ENCODE results near the gene SDHA. TPM values are rescaled to one million over a fixed set of nuclear protein-coding genes. Genes with fewer than 3 reads are reported as not detected.
"Not testable (repeated sequence)": the region's sequence is repeated elsewhere in the genome, so short reads cannot be mapped to it uniquely, and the experiment has no call there.

Gene SDHA
- total RNA-seq, 1 experiment from 2014 or later: 134 TPM

DNA sequence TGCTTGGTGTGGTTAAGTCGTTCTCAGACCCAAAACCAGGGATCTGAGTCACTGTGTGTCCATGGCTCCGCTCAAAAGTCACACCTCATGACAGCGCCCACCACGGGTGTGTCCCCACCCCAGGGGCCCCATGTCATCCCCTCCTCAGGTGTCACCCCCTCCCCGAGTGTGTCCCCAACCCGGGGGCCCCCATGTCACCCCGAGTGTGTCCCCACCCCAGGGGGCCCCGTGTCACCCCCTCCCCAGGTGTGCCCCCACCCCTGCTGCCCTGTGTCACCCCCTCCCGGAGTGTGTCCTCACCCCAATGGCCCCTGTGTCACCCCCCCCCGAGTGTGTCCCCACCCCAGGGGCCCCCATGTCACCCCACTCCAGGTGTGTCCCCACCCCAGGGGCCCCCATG, 21.8 kb upstream of the SDHA start:
- no peak for TF ChIP-seq EGR1 (IDR thresholded peaks at IDR 0.05; ENCODE audit: low read depth)
- TF ChIP-seq, protein P1, sequence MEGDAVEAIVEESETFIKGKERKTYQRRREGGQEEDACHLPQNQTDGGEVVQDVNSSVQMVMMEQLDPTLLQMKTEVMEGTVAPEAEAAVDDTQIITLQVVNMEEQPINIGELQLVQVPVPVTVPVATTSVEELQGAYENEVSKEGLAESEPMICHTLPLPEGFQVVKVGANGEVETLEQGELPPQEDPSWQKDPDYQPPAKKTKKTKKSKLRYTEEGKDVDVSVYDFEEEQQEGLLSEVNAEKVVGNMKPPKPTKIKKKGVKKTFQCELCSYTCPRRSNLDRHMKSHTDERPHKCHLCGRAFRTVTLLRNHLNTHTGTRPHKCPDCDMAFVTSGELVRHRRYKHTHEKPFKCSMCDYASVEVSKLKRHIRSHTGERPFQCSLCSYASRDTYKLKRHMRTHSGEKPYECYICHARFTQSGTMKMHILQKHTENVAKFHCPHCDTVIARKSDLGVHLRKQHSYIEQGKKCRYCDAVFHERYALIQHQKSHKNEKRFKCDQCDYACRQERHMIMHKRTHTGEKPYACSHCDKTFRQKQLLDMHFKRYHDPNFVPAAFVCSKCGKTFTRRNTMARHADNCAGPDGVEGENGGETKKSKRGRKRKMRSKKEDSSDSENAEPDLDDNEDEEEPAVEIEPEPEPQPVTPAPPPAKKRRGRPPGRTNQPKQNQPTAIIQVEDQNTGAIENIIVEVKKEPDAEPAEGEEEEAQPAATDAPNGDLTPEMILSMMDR (IDR thresholded peaks at IDR 0.05 in 2 of 3, conservative IDR thresholded peaks at IDR 0.05 in 1 of 3; ENCODE audit: borderline replicate concordance in 1 of 3, insufficient read depth in 1 of 3, low read depth in 2 of 3, low read length in 2 of 3): no peak
- BruUV-seq (replicated peaks): no TSS peak
- H2AFZ ChIP-seq (ENCODE audit: low read depth, low read length, poor library complexity, severe bottlenecking): no peak overlapping the region
- no peaks in the 10 kb centered on the region for H3K4me1 ChIP-seq (ENCODE audit: control insufficient read depth in 1 of 2, insufficient read depth in 2 of 2, low read length in 2 of 2)
- H3K36me3 ChIP-seq (ENCODE audit: control insufficient read depth in 1 of 2, insufficient read depth in 2 of 2, low read length in 2 of 2): no peaks in the 10 kb centered on the region
- no peaks in the 10 kb centered on the region for H3K9me2 ChIP-seq (ENCODE audit: insufficient read depth)
- H3K4me3 ChIP-seq (replicated peaks in 1 of 2; ENCODE audit: low read depth in 1 of 2, low read length in 2 of 2): no peak overlapping the region
- ATAC-seq (no peak), DNase-seq (ENCODE audit: low read depth, low spot score) (no peak)
- H3K9me3 ChIP-seq (ENCODE audit: control insufficient read depth in 1 of 2, insufficient read depth in 1 of 2, low read depth in 1 of 2, low read length in 2 of 2): no peaks in the 10 kb centered on the region
- no peak overlapping the region for H3K9ac ChIP-seq (ENCODE audit: low read length)
- ChIA-PET POLR2A (no interaction called here), CTCF (no interaction called here), RAD21 (ENCODE audit: low non-redundant PET in 1 of 2, low total read pairs in 2 of 2, uncharacterized antibody in 2 of 2, unreplicated experiment in 2 of 2) (no interaction called here)
- no peaks in the 10 kb centered on the region for H3K27me3 ChIP-seq (ENCODE audit: insufficient read depth, low read length)
- H3K27ac ChIP-seq (ENCODE audit: low read depth, low read length): no peak overlapping the region
- H3K79me2 ChIP-seq (ENCODE audit: insufficient read depth, low read length): no peaks in the 10 kb centered on the region
- no peaks in the 10 kb centered on the region for H4K20me1 ChIP-seq (ENCODE audit: insufficient read depth)
- intact Hi-C loops (cut with micrococcal nuclease): no loop called here
- H3K4me2 ChIP-seq (ENCODE audit: low read length): no peak overlapping the region

DNA sequence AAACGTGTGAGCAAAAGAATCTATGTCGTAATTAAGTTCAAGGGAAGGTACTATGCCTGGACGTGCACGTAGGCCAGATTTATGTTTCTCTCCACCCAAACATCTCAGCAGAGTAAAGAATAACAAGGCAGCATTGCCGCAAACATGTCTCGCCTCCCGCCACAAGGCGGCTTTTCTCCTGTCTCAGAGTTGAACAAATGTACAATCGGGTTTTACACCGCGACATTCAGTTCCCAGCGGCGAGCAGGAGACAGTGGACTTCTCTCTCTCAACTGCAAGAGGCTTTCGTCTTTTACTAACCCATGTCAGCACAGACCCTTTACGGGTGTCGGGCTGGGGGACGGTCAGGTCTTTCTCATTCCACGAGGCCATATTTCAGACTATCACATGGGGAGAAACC, 21.1 kb upstream of the SDHA start:
- H3K9ac ChIP-seq (ENCODE audit: low read length); H3K9me3 ChIP-seq (ENCODE audit: control insufficient read depth in 1 of 2, insufficient read depth in 1 of 2, low read depth in 1 of 2, low read length in 2 of 2); H3K79me2 ChIP-seq (ENCODE audit: insufficient read depth, low read length); CTCF ChIA-PET; H2AFZ ChIP-seq (ENCODE audit: low read depth, low read length, poor library complexity, severe bottlenecking); RAD21 ChIA-PET (ENCODE audit: low non-redundant PET in 1 of 2, low total read pairs in 2 of 2, uncharacterized antibody in 2 of 2, unreplicated experiment in 2 of 2); H3K36me3 ChIP-seq (ENCODE audit: control insufficient read depth in 1 of 2, insufficient read depth in 2 of 2, low read length in 2 of 2); intact Hi-C loops (cut with micrococcal nuclease); H3K9me2 ChIP-seq (ENCODE audit: insufficient read depth); DNase-seq (ENCODE audit: low read depth, low spot score); H3K4me3 ChIP-seq (replicated peaks in 1 of 2; ENCODE audit: low read depth in 1 of 2, low read length in 2 of 2); H4K20me1 ChIP-seq (ENCODE audit: insufficient read depth); POLR2A ChIA-PET; H3K27ac ChIP-seq (ENCODE audit: low read depth, low read length); BruUV-seq (replicated peaks); H3K4me2 ChIP-seq (ENCODE audit: low read length); H3K27me3 ChIP-seq (ENCODE audit: insufficient read depth, low read length); H3K4me1 ChIP-seq (ENCODE audit: control insufficient read depth in 1 of 2, insufficient read depth in 2 of 2, low read length in 2 of 2); ATAC-seq: not testable (repeated sequence)

Data from HCT116 (cell line).